Measurements from ENCODE around the gene WTIP.
A peak's percentile ranks its signal among the peaks of the same experiment; 100 is the strongest.

The WTIP gene

DNA sequence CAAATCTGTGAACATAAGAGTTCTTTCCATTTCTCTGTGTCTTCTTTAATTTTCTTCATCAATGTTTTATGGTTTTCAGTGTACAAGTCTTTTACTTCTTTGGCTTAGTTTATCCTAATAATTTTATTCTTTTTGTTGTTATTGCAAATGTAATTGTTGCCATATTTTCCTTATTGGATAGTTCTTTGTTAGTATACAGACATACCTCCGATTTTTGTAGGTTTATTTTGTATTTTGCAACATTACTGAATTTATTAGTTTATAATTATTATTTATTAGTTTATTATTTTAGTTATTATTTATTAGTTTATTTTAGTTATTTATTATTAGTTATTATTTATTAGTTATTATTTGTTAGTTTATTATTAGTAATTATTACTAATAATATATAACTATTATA lies 43.4 kb downstream of the WTIP start:
- in situ Hi-C loops (cut with HindIII; ENCODE audit: low pct_ligation_motif_present, low pct_unique_long_range_greater_than_20kb, low sequenced_read_pairs), result no loop called here
- DNase-seq, result no peak

DNA sequence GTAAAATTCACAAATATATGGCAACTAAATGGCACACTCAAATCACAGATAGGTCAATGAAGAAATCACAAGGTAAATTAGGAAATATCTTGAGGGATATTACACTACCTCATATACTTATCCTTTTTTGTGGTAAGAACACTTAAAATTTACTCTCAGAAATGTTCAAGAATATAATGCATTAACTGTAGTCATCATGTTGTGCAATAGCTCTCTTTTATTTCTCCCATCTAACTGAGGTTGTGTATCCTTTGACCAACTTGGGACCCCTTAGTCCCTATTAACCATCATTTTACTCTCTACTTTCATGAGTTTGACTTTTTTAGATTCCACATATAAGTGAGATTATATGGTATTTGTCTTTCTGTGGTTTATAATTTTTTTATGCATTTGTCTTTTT lies 52.6 kb downstream of the WTIP start:
- in situ Hi-C loops (cut with HindIII; ENCODE audit: low pct_ligation_motif_present, low pct_unique_long_range_greater_than_20kb, low sequenced_read_pairs), result no loop called here
- no peak for DNase-seq

GRCh38 chr19:34539396-34539795 lies 57.8 kb downstream of the WTIP start:
- DNase-seq, result no peak
- in situ Hi-C loops (cut with HindIII; ENCODE audit: low pct_ligation_motif_present, low pct_unique_long_range_greater_than_20kb, low sequenced_read_pairs), result no loop called here

DNA sequence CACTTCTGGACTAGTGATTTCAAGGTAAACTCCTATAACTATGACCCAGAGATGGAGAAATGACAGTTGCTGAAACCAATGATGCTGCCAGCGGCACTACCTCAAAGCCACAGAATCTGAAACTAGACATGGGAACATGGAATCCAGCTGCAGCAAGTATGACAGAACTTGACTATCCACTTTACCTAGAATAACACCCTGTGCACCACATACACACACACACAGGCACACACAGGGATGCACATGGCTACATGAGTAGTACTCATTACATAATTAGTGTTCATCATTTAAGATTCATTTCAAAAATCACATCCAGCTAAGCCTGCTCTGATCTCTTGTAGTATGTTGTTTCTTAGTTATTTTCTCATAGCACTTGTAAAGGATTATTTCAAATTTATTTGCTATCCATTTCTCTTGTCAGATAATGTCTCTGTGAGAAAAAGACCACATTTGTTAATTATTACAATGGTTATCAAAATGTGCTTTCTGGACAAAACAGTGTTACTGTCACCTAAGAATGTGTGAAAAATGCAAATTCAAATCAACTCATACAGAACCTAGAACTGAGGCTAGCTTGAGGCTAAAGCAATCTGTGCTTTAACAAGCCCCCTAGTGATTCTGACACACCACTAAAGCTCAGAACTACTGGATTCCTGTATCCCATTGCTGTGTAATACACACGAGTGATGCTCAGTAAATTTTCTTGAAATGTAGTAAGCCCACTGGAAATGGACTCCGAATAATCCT lies 59.4 kb downstream of the WTIP start:
- no peak for DNase-seq
- in situ Hi-C loops (cut with HindIII; ENCODE audit: low pct_ligation_motif_present, low pct_unique_long_range_greater_than_20kb, low sequenced_read_pairs), result no loop called here

- in situ Hi-C loops (cut with HindIII; ENCODE audit: low pct_ligation_motif_present, low pct_unique_long_range_greater_than_20kb, low sequenced_read_pairs), result no loop called here
- no peak for DNase-seq
Observed at GRCh38 chr19:34549833-34550232, 68.3 kb downstream of the WTIP start.

GRCh38 chr19:34555447-34555846 lies 73.9 kb downstream of the WTIP start:
- in situ Hi-C loops (cut with HindIII; ENCODE audit: low pct_ligation_motif_present, low pct_unique_long_range_greater_than_20kb, low sequenced_read_pairs), result no loop called here
- DNase-seq, result peak; percentile 8

DNA sequence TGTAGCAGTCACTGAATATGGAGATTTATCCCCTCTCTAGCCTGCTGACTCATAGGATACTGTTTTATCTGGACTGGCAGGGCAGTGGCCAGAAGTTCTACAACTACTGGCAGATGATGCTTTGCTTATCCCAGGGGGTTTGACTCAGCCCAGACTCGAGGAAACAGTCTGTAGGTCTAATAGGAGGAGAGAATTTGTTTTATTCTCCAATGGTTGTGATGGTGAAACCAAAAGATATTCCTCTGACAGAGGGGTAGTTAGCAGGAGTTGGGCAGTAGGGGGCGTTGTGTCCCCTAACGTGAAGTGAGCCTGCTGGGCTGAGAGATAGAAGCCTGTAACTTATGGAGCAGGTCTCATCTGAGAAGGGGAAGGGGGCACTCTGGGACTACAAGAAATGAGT lies 74.9 kb downstream of the WTIP start:
- in situ Hi-C loops (cut with HindIII; ENCODE audit: low pct_ligation_motif_present, low pct_unique_long_range_greater_than_20kb, low sequenced_read_pairs), result no loop called here
- DNase-seq, result peak; percentile 9

GRCh38 chr19:34559045-34559444 lies 77.5 kb downstream of the WTIP start:
- no peak for DNase-seq
- in situ Hi-C loops (cut with HindIII; ENCODE audit: low pct_ligation_motif_present, low pct_unique_long_range_greater_than_20kb, low sequenced_read_pairs), result no loop called here

DNA sequence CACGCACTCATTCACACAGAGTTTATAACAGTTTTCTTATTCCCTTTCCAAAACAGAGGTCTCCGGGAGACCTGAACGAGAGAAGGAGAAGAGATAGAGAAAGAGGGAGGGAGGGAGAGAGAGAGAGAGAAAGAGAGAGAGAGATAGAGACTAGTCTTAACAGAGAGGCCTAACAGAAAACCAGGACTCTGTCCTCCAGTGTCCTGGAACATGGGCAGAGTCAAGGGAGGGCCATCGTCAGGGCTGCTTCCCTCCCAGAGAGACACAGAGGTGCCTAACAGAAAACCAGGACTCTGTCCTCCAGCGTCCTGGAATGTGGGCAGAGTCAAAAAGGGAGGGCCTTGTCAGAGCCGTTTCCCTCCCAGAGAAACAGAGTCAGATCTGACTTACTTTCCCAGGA lies 78.7 kb downstream of the WTIP start:
- in situ Hi-C loops (cut with HindIII; ENCODE audit: low pct_ligation_motif_present, low pct_unique_long_range_greater_than_20kb, low sequenced_read_pairs), result no loop called here
- DNase-seq, result no peak
